ENCODE data around the gene AKAIN1.

AKAIN1 gene

GRCh38 chr18:5146093-5146492 is 51.0 kb downstream of the AKAIN1 start:
- Histone ChIP-seq H3K9me2 (replicated peaks; ENCODE audit: insufficient read depth, low read length) (no peaks in the 10 kb centered on the region), H3K79me2 (ENCODE audit: low read length) (no peaks in the 10 kb centered on the region), H3F3A (ENCODE audit: insufficient read depth, low read length) (no peaks in the 10 kb centered on the region), H3K36me3 (replicated peaks; ENCODE audit: insufficient read depth, low read length) (no peaks in the 10 kb centered on the region), H3K27ac (ENCODE audit: low read length) (no peak overlapping the region), H3K9ac (ENCODE audit: low read length) (no peak overlapping the region), H3K9me3 (replicated peaks; ENCODE audit: insufficient read depth, low read length) (no peaks in the 10 kb centered on the region), H3K27me3 (replicated peaks; ENCODE audit: insufficient read depth, low read length) (no peaks in the 10 kb centered on the region), H3K4me2 (ENCODE audit: low read depth, low read length) (no peak overlapping the region), H4K20me1 (ENCODE audit: insufficient read depth, low read length) (no peaks in the 10 kb centered on the region), H3K4me1 (ENCODE audit: low read length) (no peaks in the 10 kb centered on the region), H2AFZ (ENCODE audit: low read length) (no peak overlapping the region), H3K4me3 (ENCODE audit: low read length) (no peak overlapping the region)
- TF ChIP-seq, protein P1, sequence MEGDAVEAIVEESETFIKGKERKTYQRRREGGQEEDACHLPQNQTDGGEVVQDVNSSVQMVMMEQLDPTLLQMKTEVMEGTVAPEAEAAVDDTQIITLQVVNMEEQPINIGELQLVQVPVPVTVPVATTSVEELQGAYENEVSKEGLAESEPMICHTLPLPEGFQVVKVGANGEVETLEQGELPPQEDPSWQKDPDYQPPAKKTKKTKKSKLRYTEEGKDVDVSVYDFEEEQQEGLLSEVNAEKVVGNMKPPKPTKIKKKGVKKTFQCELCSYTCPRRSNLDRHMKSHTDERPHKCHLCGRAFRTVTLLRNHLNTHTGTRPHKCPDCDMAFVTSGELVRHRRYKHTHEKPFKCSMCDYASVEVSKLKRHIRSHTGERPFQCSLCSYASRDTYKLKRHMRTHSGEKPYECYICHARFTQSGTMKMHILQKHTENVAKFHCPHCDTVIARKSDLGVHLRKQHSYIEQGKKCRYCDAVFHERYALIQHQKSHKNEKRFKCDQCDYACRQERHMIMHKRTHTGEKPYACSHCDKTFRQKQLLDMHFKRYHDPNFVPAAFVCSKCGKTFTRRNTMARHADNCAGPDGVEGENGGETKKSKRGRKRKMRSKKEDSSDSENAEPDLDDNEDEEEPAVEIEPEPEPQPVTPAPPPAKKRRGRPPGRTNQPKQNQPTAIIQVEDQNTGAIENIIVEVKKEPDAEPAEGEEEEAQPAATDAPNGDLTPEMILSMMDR (IDR thresholded peaks at IDR 0.05; ENCODE audit: low read length), result no peak
- TF ChIP-seq EZH2 (optimal IDR thresholded peaks at IDR 0.05; ENCODE audit: low read depth, low read length) (no peak), EZH2phosphoT487 (IDR thresholded peaks at IDR 0.05; ENCODE audit: low read length) (no peak)
- DNase-seq, result no peak

- no peak overlapping the region for H3K27ac ChIP-seq (ENCODE audit: low read length)
- H3K4me1 ChIP-seq (ENCODE audit: low read length), result no peaks in the 10 kb centered on the region
- no peak overlapping the region for H3K9ac ChIP-seq (ENCODE audit: low read length)
- H3K79me2 ChIP-seq (ENCODE audit: low read length), result no peaks in the 10 kb centered on the region
- H4K20me1 ChIP-seq (ENCODE audit: insufficient read depth, low read length), result no peaks in the 10 kb centered on the region
- H3K4me2 ChIP-seq (ENCODE audit: low read depth, low read length), result no peak overlapping the region
- H3F3A ChIP-seq (ENCODE audit: insufficient read depth, low read length), result no peaks in the 10 kb centered on the region
- no peak overlapping the region for H3K4me3 ChIP-seq (ENCODE audit: low read length)
- no peak for DNase-seq
- no peaks in the 10 kb centered on the region for H3K27me3 ChIP-seq (replicated peaks; ENCODE audit: insufficient read depth, low read length)
- no peaks in the 10 kb centered on the region for H3K36me3 ChIP-seq (replicated peaks; ENCODE audit: insufficient read depth, low read length)
- TF ChIP-seq, protein P1 (IDR thresholded peaks at IDR 0.05; ENCODE audit: low read length), result no peak
- no peak for TF ChIP-seq EZH2phosphoT487 (IDR thresholded peaks at IDR 0.05; ENCODE audit: low read length)
- TF ChIP-seq EZH2 (optimal IDR thresholded peaks at IDR 0.05; ENCODE audit: low read depth, low read length), result no peak
- H3K9me2 ChIP-seq (replicated peaks; ENCODE audit: insufficient read depth, low read length), result no peaks in the 10 kb centered on the region
- no peaks in the 10 kb centered on the region for H3K9me3 ChIP-seq (replicated peaks; ENCODE audit: insufficient read depth, low read length)
- no peak overlapping the region for H2AFZ ChIP-seq (ENCODE audit: low read length)
Observed at GRCh38 chr18:5145168-5145825, 51.8 kb downstream of the AKAIN1 start.

- Histone ChIP-seq H3K27me3 (replicated peaks; ENCODE audit: insufficient read depth, low read length) (no peaks in the 10 kb centered on the region), H3K4me2 (ENCODE audit: low read depth, low read length) (no peak overlapping the region), H3K36me3 (replicated peaks; ENCODE audit: insufficient read depth, low read length) (no peaks in the 10 kb centered on the region)
Observed at GRCh38 chr18:5144629-5145028, 52.4 kb downstream of the AKAIN1 start.

More at GRCh38 chr18:5144629-5145028, 52.4 kb downstream of the AKAIN1 start:
- no peak overlapping the region for H2AFZ ChIP-seq (ENCODE audit: low read length)
- H3K9me2 ChIP-seq (replicated peaks; ENCODE audit: insufficient read depth, low read length), result no peaks in the 10 kb centered on the region
- no peaks in the 10 kb centered on the region for H3K9me3 ChIP-seq (replicated peaks; ENCODE audit: insufficient read depth, low read length)
- H3K27ac ChIP-seq (ENCODE audit: low read length), result no peak overlapping the region
- TF ChIP-seq, protein P1 (IDR thresholded peaks at IDR 0.05; ENCODE audit: low read length), result no peak
- TF ChIP-seq EZH2phosphoT487 (IDR thresholded peaks at IDR 0.05; ENCODE audit: low read length) (no peak), EZH2 (optimal IDR thresholded peaks at IDR 0.05; ENCODE audit: low read depth, low read length) (no peak)
- H3K4me1 ChIP-seq (ENCODE audit: low read length), result no peaks in the 10 kb centered on the region
- H3F3A ChIP-seq (ENCODE audit: insufficient read depth, low read length), result no peaks in the 10 kb centered on the region
- H3K4me3 ChIP-seq (ENCODE audit: low read length), result no peak overlapping the region
- no peak for DNase-seq
- H4K20me1 ChIP-seq (ENCODE audit: insufficient read depth, low read length), result no peaks in the 10 kb centered on the region
- no peaks in the 10 kb centered on the region for H3K79me2 ChIP-seq (ENCODE audit: low read length)
- no peak overlapping the region for H3K9ac ChIP-seq (ENCODE audit: low read length)
